Osteocyte (in vitro differentiated cells): ENCODE measurements around the gene UBL3. TPM values are rescaled to one million over a fixed set of nuclear protein-coding genes. Genes with fewer than 3 reads are reported as not detected.
A peak's percentile ranks its signal among the peaks of the same experiment; 100 is the strongest.

Source experiments
- DNase-seq: peaks from one replicate; pipeline ENCODE4 v3.0.0; 2021; ENCODE audit warnings: mixed read lengths; ENCODE audit not compliant: unreplicated experiment; ENCODE audit errors: extremely low spot score
- H3K27ac Mint-ChIP-seq: one replicate; pipeline ENCODE4 v1.8.0; 2021; ENCODE audit warnings: mild to moderate bottlenecking, mixed read lengths; ENCODE audit not compliant: unreplicated experiment
- H3K27me3 Mint-ChIP-seq: one replicate; pipeline ENCODE4 v1.8.0; 2021; ENCODE audit warnings: mixed read lengths; ENCODE audit not compliant: unreplicated experiment
- H3K36me3 Mint-ChIP-seq: one replicate; pipeline ENCODE4 v1.8.0; 2021; ENCODE audit warnings: mixed read lengths; ENCODE audit not compliant: unreplicated experiment
- H3K4me1 Mint-ChIP-seq: one replicate; pipeline ENCODE4 v1.8.0; 2021; ENCODE audit warnings: mixed read lengths; ENCODE audit not compliant: unreplicated experiment
- H3K4me3 Mint-ChIP-seq: one replicate; pipeline ENCODE4 v1.8.0; 2021; ENCODE audit warnings: mild to moderate bottlenecking, moderate library complexity, mixed read lengths; ENCODE audit not compliant: unreplicated experiment
- H3K9me3 Mint-ChIP-seq: one replicate; pipeline ENCODE4 v1.8.0; 2021; ENCODE audit warnings: mixed read lengths; ENCODE audit not compliant: unreplicated experiment
- total RNA-seq: library from RNA; stranded (reverse); gene quantifications from 2 replicates; pipeline ENCODE4 v1.2.1, GENCODE V29; 2021
- TF ChIP-seq, protein P1 (sequence below): fragments of 200-600 bp; sonication (generic); IDR thresholded peaks from 2 replicates; pipeline ENCODE4 v1.5.0; 2021; ENCODE audit warnings: antibody characterized with exemption, mild to moderate bottlenecking, moderate library complexity

UBL3 gene
- total RNA-seq, 1 donor from 2014 or later = 28.3 TPM

DNA sequence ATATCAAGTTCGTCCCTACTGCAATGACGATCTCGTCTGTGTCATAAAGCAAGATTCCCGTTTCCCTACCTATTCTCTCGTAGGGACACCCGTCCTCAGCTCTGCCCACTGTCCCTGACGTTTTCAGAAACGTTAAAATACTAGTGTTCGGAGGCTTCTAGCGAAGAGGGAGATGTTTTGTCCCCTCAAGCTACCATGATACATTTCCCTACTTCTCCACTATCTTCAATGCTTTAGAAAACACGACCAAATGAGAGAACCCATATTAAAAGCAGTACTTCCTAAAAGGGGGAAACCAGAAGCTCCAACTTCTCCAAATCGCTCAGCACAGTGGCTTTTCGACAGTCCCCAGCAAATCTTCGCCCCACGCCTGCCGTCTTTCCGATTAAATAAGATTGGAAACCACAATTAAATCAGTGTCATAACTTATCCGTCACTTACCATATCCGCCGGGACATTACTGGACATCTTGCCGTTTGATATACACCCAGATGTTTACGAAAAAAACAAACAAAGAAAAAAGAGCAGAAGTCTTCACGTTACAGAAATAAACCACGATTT, 1.3 kb downstream of the UBL3 start:
- DNase-seq = no peak
- Mint-ChIP-seq H3K36me3 (no peaks in the 10 kb centered on the region), H3K27me3 (no peaks in the 10 kb centered on the region), H3K27ac (peak overlapping the region; percentile 90), H3K4me1 (peaks cover 34% of the 10 kb centered on the region), H3K4me3 (peak overlapping the region; percentile 87), H3K9me3 (no peaks in the 10 kb centered on the region)
- TF ChIP-seq, protein P1, sequence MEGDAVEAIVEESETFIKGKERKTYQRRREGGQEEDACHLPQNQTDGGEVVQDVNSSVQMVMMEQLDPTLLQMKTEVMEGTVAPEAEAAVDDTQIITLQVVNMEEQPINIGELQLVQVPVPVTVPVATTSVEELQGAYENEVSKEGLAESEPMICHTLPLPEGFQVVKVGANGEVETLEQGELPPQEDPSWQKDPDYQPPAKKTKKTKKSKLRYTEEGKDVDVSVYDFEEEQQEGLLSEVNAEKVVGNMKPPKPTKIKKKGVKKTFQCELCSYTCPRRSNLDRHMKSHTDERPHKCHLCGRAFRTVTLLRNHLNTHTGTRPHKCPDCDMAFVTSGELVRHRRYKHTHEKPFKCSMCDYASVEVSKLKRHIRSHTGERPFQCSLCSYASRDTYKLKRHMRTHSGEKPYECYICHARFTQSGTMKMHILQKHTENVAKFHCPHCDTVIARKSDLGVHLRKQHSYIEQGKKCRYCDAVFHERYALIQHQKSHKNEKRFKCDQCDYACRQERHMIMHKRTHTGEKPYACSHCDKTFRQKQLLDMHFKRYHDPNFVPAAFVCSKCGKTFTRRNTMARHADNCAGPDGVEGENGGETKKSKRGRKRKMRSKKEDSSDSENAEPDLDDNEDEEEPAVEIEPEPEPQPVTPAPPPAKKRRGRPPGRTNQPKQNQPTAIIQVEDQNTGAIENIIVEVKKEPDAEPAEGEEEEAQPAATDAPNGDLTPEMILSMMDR = no peak

DNA sequence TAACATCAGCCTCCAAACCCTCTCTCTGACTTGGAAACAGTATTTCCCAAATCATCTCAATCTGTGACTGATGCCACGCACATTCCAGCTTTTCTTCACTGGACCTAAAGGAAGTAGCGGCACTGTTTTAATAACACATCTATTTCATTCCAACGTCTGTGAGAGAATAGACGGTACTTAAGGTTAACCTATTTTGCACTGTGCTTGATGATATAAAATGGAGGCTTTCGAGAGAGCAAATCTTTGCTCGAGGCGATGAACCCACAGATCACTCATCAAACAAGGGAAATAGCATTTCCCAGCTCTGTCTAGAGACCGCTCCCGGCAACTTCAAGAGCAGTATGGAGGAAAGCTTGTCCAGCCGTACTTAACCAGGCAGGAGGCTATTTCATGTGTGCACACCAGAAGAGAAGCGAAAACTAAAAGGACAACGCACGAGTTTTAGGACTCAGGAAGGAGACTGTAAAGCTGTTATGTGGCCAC, 2.9 kb downstream of the UBL3 start:
- H3K27me3 Mint-ChIP-seq = no peaks in the 10 kb centered on the region
- DNase-seq = no peak
- no peaks in the 10 kb centered on the region for H3K36me3 Mint-ChIP-seq
- H3K4me1 Mint-ChIP-seq = peaks cover 37% of the 10 kb centered on the region
- no peaks in the 10 kb centered on the region for H3K9me3 Mint-ChIP-seq
- TF ChIP-seq, protein P1 = no peak
- peak overlapping the region; percentile 92 for H3K27ac Mint-ChIP-seq
- peak overlapping the region; percentile 87 for H3K4me3 Mint-ChIP-seq

DNA sequence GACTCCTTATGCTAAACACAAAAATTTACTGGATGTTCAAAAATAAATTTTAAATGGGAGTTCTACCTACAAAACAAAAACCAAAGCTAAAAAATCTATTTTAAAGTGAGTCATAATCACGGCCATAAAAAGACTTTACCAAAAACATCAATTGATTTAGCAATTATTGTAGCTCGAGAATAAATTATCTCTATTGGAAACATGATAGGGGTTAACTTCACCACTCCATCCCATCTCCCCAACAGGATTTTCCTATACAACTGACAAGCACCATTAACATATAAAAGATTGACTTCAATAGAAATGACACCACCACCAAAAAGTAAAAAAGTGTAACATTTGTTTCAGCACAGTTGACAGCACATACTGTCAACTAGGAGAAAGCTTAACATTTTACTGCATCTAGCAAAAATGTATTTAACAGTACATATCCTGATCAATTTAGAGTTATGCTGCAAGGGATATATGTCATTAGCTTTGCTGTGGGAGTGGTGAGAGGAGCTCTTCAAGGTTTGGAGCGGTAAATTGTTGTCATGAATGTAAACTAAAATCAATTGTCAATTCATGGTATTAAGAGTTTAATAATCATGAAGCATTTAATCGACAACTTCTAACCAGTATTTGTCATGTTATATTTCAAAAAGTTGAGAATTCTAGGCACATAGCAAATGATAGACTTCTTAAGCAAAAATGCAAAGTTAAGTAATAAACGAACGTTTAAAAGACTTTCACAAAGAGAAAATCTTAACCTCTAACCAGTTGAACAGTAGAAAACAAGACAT, 3.8 kb downstream of the UBL3 start:
- Mint-ChIP-seq H3K27ac (peak overlapping the region; percentile 92), H3K9me3 (no peaks in the 10 kb centered on the region), H3K36me3 (no peaks in the 10 kb centered on the region), H3K4me3 (peak overlapping the region; percentile 87), H3K4me1 (peaks cover 44% of the 10 kb centered on the region), H3K27me3 (no peaks in the 10 kb centered on the region)
- DNase-seq = no peak
- TF ChIP-seq, protein P1 = no peak

DNA sequence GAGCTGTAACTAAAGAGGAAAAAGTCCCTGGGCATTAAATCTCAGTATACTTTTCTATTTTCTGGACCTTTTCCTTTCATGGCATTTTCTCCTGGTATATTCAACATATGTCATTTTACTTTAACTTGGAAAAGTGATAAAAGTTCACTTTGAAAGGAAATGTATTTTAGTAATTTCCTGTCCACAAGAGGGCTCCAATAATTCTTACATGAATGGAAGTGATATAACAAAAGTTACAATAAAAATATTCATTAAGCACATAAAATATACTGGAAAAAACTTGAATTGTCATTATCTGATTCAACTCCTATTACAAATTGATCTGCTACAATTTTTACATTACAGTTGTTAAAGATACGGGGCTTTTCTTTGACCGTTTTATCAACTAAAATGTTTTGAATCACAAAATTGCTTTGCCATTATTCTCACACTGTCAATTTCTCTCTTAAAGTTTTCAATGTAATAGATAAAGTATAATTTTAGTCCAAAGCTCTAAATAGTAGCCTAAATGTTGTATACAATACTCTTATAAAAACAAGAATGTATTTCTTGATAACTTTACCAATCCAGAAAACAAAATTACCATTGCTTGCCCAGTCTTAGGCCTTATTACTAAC, 4.9 kb downstream of the UBL3 start:
- Mint-ChIP-seq H3K4me1 (peaks cover 55% of the 10 kb centered on the region), H3K27me3 (no peaks in the 10 kb centered on the region), H3K4me3 (peak overlapping the region; percentile 5), H3K9me3 (no peaks in the 10 kb centered on the region), H3K27ac (peak overlapping the region; percentile 40), H3K36me3 (no peaks in the 10 kb centered on the region)
- TF ChIP-seq, protein P1 = peak; percentile 60
- DNase-seq = no peak

DNA sequence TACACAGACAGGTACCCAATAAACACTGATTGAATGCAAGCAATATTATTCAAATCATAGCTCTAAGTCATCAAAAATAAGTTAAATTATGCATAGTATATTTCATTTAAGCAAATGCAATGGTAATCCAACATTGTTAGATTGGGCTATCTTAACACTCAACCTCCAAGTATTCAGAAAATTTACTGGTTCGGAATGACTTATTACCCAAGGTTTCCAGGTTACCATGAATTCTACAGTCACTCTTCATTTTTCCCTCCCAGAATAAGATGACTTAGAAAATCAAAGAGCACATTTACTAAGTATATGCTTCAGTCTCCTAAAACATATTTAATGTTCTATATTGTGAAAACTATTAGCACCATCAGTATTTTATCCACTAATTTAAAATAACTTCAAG, 6.0 kb downstream of the UBL3 start:
- Mint-ChIP-seq H3K27me3 (no peaks in the 10 kb centered on the region), H3K36me3 (no peaks in the 10 kb centered on the region), H3K9me3 (no peaks in the 10 kb centered on the region), H3K27ac (no peak overlapping the region), H3K4me3 (no peak overlapping the region), H3K4me1 (peaks cover 62% of the 10 kb centered on the region)
- no peak for DNase-seq
- TF ChIP-seq, protein P1 = no peak
